Measurements from ENCODE around the gene TPSB2.
"Not testable (repeated sequence)": the region's sequence is repeated elsewhere in the genome, so short reads cannot be mapped to it uniquely, and the experiment has no call there.

TPSB2 gene

DNA sequence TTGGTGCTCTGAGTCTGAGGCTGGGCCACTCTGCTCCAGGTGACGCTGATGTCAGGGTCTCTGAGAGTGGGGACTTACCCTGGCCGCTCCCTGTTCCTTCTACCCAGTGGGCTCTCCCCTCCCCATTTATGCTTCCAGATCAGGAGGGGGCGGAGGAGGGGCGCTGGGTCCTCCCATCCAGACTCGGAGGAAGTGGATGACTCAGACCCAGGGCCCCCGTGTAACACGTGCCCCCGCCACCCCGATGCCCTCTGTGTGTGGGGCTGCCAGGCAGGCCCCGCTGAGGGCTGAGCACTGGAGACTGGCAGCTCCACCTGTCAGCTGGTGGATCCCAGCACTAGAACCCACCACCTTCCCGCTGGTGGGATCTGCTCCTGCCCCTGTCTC lies at the start of gene TPSB2:
TSS of gene TPSB2 (minus strand) at position 101 of the 387 bp plus-strand sequence. CDS start 233 bp downstream, outside the sequence.
- DNase-seq, result not testable (repeated sequence)

DNA sequence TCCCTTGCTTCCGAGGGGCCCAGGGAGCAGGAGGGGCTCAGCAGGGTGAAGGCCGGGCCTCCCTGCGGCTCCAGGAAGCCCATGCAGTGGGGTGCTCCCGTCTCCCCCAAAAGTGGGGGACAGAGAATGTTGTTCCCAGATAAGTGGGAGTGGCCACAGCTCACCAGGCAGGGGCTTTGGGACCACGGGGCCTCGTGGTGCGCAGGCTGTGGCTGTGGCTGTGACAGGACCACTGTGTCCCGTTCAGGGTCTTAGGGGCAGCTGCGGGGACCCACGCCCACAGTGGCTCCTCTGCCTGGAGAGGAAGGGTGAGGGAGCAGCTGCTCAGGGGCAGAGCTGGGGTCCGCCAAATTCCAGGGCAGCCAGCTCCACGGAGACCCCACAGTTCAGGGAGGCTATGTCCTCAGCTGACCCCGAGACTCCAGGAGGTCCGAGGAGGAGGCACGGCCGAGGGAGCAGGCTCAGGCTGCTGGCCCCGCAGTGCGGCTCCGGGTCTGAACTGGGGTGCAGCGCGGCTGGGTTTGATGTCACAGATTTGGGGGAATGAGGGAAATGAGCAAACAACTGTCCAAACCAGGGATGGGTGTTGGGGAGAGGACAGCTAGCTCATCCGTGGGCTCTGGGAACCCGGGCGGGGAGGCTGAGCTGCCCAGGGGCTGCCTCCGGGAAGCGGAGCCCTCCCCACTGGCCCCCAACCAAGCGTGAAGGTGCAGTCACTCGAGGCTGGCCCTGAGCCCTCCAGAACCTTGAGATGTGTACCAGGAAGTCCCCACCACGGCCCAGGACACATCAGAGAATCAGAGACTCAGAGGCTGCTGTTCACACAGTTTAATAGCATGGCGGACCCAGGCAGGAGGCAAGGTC lies 49.3 kb upstream of the TPSB2 start:
- DNase-seq, result no peak

- DNase-seq, result peak in 1 of 3 donors; percentile 32
These were observed 48.5 kb upstream of the TPSB2 start for GRCh38 chr16:1278477-1278876.

- DNase-seq, result no peak
These were observed 47.8 kb upstream of the TPSB2 start for GRCh38 chr16:1277617-1278282.

DNA sequence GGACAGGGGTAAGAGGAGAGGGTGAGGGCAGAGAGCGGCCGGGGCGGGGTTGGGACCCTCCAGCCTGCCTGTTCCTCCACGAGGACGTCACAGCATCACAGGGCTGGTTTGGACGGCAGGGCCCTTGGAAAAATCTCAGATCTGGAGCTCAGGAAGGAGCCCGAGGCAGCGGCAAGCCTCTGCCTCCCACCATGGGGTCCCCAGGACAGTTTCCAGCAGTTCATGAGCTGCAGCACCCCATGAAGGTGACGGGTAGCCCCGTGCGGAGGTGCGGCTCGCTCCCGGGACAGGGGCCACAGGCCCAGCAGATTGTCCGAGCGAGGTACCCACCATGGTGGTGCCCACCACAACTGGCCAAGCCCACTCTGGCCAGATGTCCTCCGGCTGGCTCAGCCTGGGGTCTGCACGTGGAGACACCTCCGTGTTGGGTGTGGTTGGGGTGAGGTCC lies 47.2 kb upstream of the TPSB2 start:
- DNase-seq, result no peak

DNA sequence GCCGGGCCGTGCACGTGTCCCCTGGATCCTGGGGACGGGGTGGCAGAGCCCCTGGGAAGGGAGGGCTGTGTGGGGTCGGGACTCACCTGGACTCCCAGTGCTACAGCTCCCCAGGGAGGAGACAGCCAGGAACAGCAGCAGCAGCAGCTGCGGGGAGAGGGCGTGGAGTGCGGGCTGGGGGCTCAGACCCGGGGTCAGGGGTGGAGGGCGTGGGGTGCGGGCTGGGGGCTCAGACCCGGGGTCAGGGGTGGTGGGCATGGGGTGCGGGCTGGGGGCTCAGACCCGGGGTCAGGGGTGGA lies 46.5 kb upstream of the TPSB2 start:
- DNase-seq, result no peak

DNA sequence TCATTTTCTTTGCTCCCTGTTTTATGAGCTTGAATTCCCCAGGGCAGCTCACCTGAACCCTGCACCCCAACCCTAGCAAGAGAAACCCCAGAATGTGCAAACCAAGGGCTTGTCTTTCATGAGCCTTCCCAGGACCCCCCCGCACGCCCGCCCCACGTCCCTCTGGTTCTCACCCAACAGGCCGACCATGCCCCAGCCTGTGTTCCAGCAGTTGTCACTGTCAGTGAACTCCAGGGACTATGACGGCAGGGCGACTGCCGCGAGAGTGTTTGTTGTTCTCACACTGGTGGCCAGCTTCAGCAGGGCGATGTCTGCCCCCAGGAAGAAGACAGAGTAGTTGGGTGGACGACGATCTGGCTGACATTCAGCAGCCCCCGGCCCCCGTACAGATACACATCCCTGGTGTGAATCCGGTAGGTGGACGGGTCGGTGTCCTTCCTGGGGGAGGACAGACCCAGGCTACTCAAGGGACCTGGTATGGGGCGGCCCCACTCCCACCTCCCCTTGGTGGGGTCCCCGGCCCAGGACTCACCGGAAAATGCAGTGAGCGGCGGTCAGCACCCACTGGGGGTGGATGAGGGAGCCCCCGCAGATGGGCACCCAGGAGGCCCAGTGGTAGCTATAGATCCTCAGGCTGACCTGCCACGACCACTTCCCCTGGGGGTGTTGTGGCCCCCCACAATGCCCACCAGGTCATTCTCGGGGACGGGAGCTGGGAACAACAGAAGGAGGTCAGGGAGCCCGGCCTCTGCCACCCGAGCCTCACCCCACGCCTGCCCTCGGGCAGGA lies 46.0 kb upstream of the TPSB2 start:
- no peak for DNase-seq

GRCh38 chr16:1274767-1275166 lies 44.8 kb upstream of the TPSB2 start:
- no peak for DNase-seq

GRCh38 chr16:1273816-1274215 lies 43.8 kb upstream of the TPSB2 start:
- DNase-seq, result no peak

DNA sequence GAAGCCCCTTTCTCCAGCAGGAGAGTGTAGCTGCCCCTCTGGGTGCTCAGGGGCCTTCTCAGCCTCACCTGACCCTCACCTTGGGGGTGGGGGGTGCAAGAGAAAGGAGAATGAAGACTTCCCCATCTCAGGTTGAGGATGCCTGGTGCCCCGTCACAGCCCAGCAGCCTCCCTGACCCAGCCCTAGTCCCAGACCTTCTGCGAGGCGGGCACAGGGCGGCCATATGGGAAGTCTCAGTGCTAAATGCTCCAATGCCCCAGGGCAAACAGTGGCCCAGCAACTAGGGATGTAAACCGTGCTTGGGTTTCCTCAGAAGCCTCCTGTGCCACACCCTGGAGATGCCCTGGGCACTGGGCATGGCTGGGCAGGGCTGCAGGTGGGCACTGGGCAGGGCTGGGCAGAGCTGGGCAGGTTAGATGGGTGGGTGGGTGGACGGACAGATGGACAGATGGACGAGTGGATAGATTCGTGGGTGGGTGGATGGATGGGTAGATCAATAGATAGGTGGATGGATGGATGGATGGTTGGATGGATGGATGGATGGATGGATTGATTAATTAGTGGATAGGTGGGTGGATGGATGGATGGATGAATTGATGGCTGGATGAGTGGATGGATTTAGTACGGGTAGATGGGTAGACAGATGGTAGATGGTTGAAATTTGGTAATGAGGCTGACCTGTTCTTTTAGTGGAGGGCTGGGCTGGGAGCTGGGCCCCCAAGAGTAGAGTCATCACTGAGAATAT lies 42.6 kb upstream of the TPSB2 start:
- no peak for DNase-seq

DNA sequence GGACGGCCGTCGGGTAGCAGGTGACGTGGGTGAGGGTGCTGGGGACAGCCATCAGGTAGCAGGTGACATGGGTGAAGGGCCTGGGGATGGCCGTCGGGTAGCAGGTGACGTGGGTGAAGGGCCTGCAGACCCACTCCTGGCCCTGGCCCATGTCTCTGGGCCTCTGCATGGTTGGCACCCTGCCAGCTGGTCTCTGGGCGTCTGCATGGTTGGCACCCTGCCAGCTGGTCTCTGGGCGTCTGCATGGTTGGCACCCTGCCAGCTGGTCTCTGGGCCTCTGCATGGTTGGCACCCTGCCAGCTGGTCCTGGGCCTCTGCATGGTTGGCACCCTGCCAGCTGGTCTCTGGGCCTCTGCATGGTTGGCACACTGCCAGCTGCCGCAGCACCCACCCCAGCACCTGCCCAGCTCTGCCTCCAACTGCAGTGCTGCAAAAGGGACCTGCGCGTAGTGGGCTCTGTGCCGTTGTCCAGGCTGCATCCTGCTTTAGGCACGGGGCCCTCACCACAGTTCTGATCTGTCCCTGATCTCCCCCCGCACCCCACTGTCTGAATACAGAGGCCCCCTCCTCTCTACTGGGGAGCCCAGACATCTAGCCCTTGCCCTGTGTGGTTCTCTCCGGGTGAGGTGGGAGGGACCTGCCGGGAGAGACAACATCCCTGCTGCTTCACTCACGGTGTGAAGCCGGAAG lies 41.9 kb upstream of the TPSB2 start:
- not testable (repeated sequence) for DNase-seq

- DNase-seq, result no peak
These were observed 41.4 kb upstream of the TPSB2 start for GRCh38 chr16:1271380-1271723.

DNA sequence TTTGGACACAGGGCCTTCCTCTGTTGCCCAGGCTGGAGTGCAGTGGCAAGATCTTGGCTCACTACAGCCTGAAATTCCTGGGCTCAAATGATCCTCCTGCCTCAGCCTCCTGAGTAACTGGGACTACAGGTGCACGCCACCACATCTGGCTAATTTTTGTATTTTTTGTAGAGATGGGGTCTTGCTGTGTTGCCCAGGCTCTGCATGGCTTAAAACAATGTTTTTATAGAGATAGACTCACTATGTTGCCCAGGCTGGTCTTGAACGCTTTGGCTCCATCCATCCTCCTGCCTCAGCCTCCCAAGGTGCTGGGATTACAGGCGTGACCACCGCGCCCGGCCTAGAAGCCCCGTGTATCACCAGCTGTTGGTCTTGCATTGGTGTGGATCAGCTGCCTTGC lies 39.4 kb upstream of the TPSB2 start:
- not testable (repeated sequence) for DNase-seq

GRCh38 chr16:1265826-1266225 lies 35.8 kb upstream of the TPSB2 start:
- no peak for DNase-seq

- DNase-seq, result no peak
These were observed 35.2 kb upstream of the TPSB2 start for GRCh38 chr16:1265090-1265630.

GRCh38 chr16:1264345-1265089 lies 34.5 kb upstream of the TPSB2 start:
- no peak for DNase-seq

DNA sequence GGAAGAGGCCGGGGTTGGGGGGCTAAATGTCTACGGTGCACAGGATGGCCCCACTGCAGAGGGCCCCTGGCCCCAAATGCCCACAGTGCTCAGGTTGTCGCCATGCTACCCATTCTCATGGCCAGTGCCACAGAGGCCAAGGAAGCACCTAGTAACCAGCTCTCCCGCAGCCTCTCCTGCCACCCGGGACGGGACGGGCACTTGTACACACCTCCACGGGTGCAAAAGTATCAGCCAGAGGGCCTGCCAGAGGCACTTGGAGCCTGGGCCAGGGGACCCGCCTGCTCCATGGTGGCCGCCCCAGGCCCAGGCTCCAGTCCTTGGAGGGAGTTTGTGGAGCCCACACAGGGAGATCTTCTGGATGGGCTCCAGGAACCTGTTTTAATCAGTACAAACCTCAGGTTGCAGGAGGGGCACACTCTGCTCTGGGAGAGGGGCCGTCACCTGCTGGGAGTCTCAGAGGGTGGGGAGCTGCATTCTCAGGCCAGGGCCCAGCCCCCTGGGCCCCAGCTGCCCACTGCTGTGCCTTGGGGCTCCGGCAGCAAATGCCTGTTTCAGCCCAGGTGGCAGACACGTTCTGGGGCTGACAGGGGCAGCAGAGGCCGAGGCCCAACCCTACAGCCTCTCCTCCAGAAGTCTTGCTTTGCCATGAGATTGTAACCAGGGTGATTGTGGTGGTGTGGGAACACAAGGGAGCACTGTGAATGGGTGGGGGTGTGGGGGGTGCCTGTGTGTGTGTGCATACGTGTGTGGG lies 33.8 kb upstream of the TPSB2 start:
- no peak for DNase-seq

- DNase-seq, result no peak
These were observed 32.9 kb upstream of the TPSB2 start for GRCh38 chr16:1262846-1263221.

- DNase-seq, result no peak
These were observed 32.3 kb upstream of the TPSB2 start for GRCh38 chr16:1262210-1262845.
